Central memory CD8-positive, alpha-beta T cell (primary cell): ENCODE results near the gene TFEC.
"Not testable (repeated sequence)": the region's sequence is repeated elsewhere in the genome, so short reads cannot be mapped to it uniquely, and the experiment has no call there.

Experiments used
- ATAC-seq: fragments of 150-1000 bp; cut with Tn5 transposase; replicated peaks from 2 replicates; pipeline ENCODE4 v1.10.0; 2022; ENCODE audit warnings: mild to moderate bottlenecking, moderate FRiP score, moderate number of reproducible peaks; ENCODE audit not compliant: poor library complexity, severe bottlenecking; ENCODE audit errors: extremely low read depth
- DNase-seq, 2 donors: peaks; one replicate each; pipeline ENCODE4 v3.0.0; 2021; ENCODE audit warnings: low spot score in 2 of 2
- H3K27ac Mint-ChIP-seq: one replicate; pipeline ENCODE4 v1.8.0; 2022; ENCODE audit warnings: low read depth, mild to moderate bottlenecking, moderate library complexity, mixed read lengths
- H3K27me3 Mint-ChIP-seq: one replicate; pipeline ENCODE4 v1.8.0; 2022; ENCODE audit warnings: mixed read lengths
- H3K36me3 Mint-ChIP-seq: one replicate; pipeline ENCODE4 v1.8.0; 2022; ENCODE audit warnings: mild to moderate bottlenecking, moderate library complexity, mixed read lengths; ENCODE audit not compliant: insufficient read depth
- H3K4me1 Mint-ChIP-seq: one replicate; pipeline ENCODE4 v1.8.0; 2022; ENCODE audit warnings: mixed read lengths
- H3K4me3 Mint-ChIP-seq: one replicate; pipeline ENCODE4 v1.8.0; 2022; ENCODE audit warnings: mild to moderate bottlenecking, moderate library complexity, mixed read lengths
- H3K9me3 Mint-ChIP-seq: one replicate; pipeline ENCODE4 v1.8.0; 2022; ENCODE audit warnings: mixed read lengths

TFEC gene

DNA sequence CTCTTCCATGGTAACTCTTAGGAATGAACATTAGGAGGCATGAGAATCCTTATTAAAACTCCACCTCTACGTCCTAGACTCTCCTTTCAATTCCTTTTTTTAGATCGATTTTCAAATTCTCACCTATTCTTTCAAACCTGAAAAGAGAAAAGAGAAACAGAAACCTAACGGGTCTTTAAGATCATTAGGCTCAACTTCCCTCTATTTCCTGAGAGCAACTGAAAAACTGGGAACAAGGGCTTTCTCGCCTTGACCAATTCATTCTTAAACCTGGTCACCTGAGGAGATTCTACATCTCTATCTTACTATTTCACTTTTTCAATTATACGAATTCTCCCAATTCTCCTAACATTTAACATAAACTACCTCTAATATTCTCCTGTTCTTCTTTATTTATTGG, 2.8 kb downstream of the TFEC start:
- no peak overlapping the region for H3K4me3 Mint-ChIP-seq

DNA sequence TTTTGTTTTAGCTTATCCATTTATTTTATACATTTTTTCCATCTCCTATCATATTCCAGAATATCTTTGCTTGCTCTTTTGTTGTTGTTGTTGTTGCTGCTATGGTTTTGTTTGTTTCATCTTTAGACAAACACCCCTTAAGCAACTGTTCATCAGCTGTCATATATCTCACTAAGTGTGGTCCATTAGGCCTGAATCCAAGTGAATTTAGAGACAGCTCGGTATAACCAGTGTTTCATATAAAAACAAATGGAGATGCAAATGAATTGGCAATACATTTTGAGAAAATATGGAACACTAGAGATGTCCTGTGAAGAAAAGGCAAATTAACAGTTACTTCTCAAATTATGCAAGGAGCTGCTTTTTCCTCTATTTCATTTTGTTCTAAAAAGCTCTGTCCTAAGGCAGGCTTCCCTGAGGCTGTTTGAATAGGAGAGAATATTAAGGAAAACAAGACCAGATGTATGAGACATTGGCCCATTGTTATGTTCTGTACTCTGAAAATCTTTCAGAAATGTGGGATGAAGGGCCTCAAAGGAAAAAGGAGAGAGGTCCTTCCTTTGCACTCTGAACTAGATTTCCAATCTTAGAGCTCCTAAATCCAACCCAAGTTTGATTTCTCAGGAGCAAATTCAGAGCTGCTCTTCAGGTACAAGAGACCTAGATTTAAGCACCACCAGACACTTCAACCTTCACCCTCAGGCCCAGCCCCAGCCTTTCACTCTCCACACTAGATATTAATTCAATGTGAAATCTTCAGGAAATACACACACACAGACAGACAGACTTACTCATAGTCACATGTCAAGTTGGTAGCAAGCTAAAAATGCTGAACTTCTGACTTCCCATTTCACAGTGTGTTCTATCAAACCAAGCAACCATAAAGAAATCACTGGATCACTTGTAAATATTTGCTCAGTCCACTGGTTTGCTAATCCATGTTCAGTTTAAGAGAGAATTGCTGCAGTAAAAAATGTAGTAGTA, 5.4 kb downstream of the TFEC start:
- H3K36me3 Mint-ChIP-seq = no peaks in the 10 kb centered on the region
- H3K4me3 Mint-ChIP-seq = no peak overlapping the region
- H3K27ac Mint-ChIP-seq = no peak overlapping the region
- DNase-seq (no peak), ATAC-seq (no peak)
- H3K4me1 Mint-ChIP-seq = no peaks in the 10 kb centered on the region
- H3K27me3 Mint-ChIP-seq = no peaks in the 10 kb centered on the region
- H3K9me3 Mint-ChIP-seq = peaks cover 10% of the 10 kb centered on the region

More for the DNA sequence above, 2.8 kb downstream of the TFEC start:
- ATAC-seq (no peak), DNase-seq (no peak)
- no peaks in the 10 kb centered on the region for H3K36me3 Mint-ChIP-seq
- H3K27ac Mint-ChIP-seq = no peak overlapping the region
- H3K27me3 Mint-ChIP-seq = no peaks in the 10 kb centered on the region
- H3K4me1 Mint-ChIP-seq = no peaks in the 10 kb centered on the region
- peaks cover 10% of the 10 kb centered on the region for H3K9me3 Mint-ChIP-seq

DNA sequence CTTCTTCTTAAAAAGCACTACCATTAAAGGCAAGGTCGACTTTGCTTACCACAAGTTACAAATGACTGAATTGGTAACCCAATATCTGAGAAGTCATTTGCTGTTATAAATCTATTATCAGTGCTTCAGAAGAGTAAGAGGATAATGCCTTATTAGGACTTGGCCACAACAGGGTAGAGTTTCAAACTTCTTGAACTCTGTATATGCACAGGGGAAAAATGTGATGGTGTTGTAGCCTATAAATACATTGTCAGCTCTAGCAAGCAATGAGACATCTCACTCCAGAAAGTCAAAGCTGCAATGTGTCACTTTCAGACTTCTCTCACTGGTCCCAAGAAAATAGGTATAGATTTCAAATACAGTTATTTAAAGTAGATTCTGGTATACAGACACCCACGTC, 9.3 kb downstream of the TFEC start:
- Mint-ChIP-seq H3K27ac (no peak overlapping the region), H3K27me3 (no peaks in the 10 kb centered on the region), H3K36me3 (peaks cover 2% of the 10 kb centered on the region), H3K9me3 (peaks cover 10% of the 10 kb centered on the region), H3K4me3 (no peak overlapping the region), H3K4me1 (no peaks in the 10 kb centered on the region)
- no peak for DNase-seq
- no peak for ATAC-seq

DNA sequence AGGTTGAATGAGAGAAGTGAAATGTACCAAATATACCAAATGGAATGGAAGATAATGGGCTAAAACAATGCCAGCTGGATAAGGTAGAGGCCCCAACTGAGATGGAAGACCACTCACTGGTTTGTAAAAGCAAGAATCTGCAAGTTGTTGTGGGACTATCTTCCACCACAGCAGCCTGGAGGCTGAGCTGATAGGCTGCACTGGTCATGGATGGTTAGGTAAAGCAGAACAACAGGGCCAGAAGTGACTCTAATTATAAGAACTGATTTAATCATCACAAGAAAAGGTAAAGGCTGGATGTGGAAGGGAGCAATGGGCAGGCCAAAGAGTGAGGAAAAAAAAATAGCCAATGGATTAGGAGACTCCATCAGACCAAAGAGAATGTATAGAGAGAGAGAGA, 11.8 kb downstream of the TFEC start:
- H3K36me3 Mint-ChIP-seq = peaks cover 2% of the 10 kb centered on the region

DNA sequence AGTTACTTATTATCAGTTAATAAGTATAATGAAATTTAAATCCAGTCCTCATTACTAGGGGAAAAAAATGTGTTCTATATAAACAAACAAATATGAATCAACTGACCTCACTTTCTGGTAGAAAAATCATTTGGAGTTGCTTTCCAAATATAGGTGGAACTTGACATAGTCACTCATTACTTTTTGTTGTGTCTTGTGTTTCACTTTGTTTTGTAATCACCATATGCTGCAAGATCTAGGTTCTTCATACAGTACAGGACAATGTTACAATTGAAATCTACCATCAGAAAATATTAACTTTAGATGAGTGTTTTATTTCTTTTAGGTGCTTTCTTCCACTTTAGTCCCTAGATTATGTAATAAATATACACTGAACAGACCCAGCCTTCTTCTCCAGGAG, 16.9 kb downstream of the TFEC start:
- DNase-seq = no peak
- ATAC-seq = no peak

More for the DNA sequence above, 11.8 kb downstream of the TFEC start:
- Mint-ChIP-seq H3K9me3 (peaks cover 6% of the 10 kb centered on the region), H3K27me3 (no peaks in the 10 kb centered on the region), H3K27ac (no peak overlapping the region), H3K4me1 (no peaks in the 10 kb centered on the region), H3K4me3 (no peak overlapping the region)
- no peak for ATAC-seq
- DNase-seq = no peak

DNA sequence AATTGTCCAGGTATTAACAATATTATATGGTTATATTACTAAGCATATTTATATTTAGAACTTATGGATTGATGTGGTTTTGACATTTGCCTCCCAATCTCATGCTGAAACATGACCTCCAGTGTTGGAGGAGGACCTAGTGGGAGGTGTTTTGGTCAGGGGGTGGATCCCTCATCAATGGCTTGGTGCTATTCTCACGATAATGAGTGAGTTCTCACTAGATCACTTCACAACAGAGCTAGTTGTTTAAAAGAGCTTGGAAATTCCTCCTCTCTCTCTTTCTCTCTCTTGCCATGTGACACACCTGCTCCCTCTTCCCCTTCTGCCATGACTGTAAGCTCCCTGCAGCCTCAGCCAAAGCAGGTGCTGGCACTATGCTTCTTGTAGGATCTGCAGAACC, 19.0 kb downstream of the TFEC start:
- no peak overlapping the region for H3K4me3 Mint-ChIP-seq
- ATAC-seq (no peak), DNase-seq (no peak)
- no peak overlapping the region for H3K27ac Mint-ChIP-seq
- H3K9me3 Mint-ChIP-seq = no peaks in the 10 kb centered on the region
- H3K4me1 Mint-ChIP-seq = no peaks in the 10 kb centered on the region
- H3K36me3 Mint-ChIP-seq = no peaks in the 10 kb centered on the region
- H3K27me3 Mint-ChIP-seq = no peaks in the 10 kb centered on the region

More for the DNA sequence above, 16.9 kb downstream of the TFEC start:
- H3K4me1 Mint-ChIP-seq = no peaks in the 10 kb centered on the region
- H3K36me3 Mint-ChIP-seq = no peaks in the 10 kb centered on the region
- no peak overlapping the region for H3K27ac Mint-ChIP-seq
- peaks cover 6% of the 10 kb centered on the region for H3K9me3 Mint-ChIP-seq
- H3K4me3 Mint-ChIP-seq = no peak overlapping the region
- no peaks in the 10 kb centered on the region for H3K27me3 Mint-ChIP-seq

DNA sequence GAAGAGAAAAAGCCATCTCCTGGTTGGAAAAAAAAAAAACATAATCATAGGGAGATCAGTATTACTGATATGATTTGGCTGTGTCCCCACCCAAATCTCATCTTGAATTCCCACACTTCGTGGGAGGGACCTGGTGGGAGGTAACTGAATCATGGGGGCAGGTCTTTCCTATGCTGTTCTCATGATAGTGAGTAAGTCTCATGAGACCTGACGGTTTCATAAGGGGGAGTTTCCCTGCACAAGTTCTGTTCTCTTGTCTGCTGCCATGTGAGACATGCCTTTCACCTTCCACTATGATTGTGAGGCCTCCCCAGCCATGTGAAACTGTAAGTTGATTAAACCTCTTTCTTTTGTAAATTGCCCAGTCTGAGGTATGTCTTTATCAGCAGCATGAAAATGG, 25.8 kb downstream of the TFEC start:
- H3K4me1 Mint-ChIP-seq, DNase-seq, ATAC-seq, H3K27me3 Mint-ChIP-seq, H3K27ac Mint-ChIP-seq, H3K36me3 Mint-ChIP-seq, H3K4me3 Mint-ChIP-seq, H3K9me3 Mint-ChIP-seq: not testable (repeated sequence)

DNA sequence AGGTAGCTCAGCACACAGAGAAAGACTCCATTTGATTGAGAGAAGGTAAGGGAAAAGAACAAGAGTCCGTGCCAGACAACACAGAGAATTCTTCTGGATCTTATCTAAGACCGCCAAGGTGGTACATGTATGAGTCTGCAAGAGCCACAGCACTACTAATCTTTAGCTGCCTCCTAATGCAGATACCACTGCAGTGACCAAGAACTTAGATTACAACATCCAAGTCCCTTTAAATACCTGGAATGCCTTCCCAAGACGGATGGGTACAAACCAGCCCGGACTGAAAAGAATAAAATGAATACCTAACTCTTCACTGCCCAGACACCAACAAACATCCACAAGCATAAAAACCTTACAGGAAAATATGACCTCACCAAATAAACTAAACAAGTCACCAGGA, 33.3 kb downstream of the TFEC start:
- Mint-ChIP-seq H3K27ac (no peak overlapping the region), H3K4me3 (no peak overlapping the region), H3K9me3 (peaks cover 5% of the 10 kb centered on the region), H3K36me3 (peaks cover 2% of the 10 kb centered on the region), H3K4me1 (no peaks in the 10 kb centered on the region), H3K27me3 (no peaks in the 10 kb centered on the region)
- no peak for ATAC-seq
- DNase-seq = no peak

DNA sequence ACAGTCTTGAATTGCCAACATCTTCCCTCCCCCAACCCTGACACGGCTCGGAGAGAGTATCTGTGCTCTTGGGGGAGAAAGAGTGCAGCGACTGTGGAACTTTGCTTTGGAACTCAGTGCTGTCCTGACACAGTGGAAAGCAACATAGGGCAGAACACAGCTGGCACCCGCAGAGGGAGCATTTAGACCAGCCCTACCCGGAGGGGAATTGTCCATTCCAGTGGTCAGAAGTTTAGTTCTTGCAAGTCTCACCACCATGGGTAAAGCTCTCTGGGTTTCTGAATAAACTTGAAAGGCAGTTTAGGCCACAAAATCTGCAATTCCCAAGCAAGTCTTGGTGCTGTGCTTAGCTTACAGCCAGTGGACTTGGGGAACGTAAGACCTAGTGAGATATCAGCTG, 34.9 kb downstream of the TFEC start:
- DNase-seq = no peak
- no peaks in the 10 kb centered on the region for H3K27me3 Mint-ChIP-seq

DNA sequence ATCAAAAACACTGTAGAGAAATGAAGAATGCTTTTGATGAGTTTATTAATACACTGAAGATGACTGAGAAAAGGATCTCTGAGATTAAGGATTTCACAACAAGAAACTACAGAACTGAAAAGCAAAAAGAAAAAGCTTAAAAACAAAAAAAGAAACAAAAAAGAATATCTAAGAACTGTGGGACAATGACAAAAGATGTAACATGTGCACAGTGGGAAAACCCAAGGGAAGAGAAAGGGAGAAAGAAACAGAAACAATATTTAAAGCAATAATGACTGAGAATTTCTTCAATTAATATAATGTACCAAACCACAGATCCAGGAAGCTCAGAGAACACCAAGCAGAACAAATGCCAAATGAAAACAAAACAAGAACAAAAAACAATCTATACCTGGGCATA, 42.2 kb downstream of the TFEC start:
- ATAC-seq = no peak
- DNase-seq = no peak
- Mint-ChIP-seq H3K27me3 (no peaks in the 10 kb centered on the region), H3K4me3 (no peak overlapping the region), H3K9me3 (no peaks in the 10 kb centered on the region), H3K36me3 (no peaks in the 10 kb centered on the region), H3K4me1 (no peaks in the 10 kb centered on the region), H3K27ac (no peak overlapping the region)

More for the DNA sequence above, 34.9 kb downstream of the TFEC start:
- H3K4me3 Mint-ChIP-seq = no peak overlapping the region
- peaks cover 5% of the 10 kb centered on the region for H3K9me3 Mint-ChIP-seq
- no peak for ATAC-seq
- no peaks in the 10 kb centered on the region for H3K4me1 Mint-ChIP-seq
- H3K27ac Mint-ChIP-seq = no peak overlapping the region
- H3K36me3 Mint-ChIP-seq = peaks cover 2% of the 10 kb centered on the region

DNA sequence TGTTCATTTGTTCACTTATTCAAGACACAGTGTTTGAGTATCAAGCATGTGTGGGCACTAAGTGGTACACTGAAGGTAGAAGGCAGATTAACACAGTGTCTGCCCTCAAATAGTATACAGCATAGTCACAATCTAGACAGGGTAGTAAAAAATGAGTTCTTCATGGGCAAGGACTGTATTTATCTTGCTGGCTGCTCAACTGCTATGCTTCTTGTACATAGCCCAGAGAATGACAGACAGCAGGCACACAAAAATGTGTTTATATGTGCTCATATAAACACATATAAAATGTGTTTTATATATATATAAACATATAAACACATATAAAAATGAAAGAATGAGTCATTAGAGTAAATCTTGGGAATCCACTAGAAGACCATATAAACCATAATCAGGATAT, 43.1 kb downstream of the TFEC start:
- DNase-seq (no peak), ATAC-seq (no peak)
- Mint-ChIP-seq H3K4me1 (no peaks in the 10 kb centered on the region), H3K27me3 (no peaks in the 10 kb centered on the region), H3K36me3 (no peaks in the 10 kb centered on the region), H3K4me3 (no peak overlapping the region), H3K9me3 (no peaks in the 10 kb centered on the region), H3K27ac (no peak overlapping the region)

DNA sequence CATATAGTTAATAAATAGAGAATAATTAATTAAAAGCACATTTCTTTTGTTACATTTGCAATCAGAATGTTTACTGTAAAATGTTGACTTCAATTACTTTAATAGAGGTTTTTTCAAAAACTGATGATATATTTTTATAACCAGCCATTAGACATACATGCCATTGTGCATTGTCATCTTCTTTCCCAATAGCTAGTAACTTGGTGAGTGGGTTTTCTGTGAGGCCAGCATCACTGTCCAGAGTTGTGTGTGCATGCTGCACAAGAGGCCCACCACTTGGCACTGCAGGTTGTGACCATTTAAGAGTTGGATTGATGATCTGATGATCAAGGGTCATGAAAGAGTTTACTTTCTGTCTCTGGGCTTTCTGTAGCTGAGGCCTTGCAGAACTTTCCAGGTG, 46.5 kb downstream of the TFEC start:
- H3K4me1 Mint-ChIP-seq = no peaks in the 10 kb centered on the region
- H3K36me3 Mint-ChIP-seq = no peaks in the 10 kb centered on the region
- H3K27ac Mint-ChIP-seq = no peak overlapping the region
- DNase-seq (no peak), ATAC-seq (no peak)
- H3K9me3 Mint-ChIP-seq = no peaks in the 10 kb centered on the region
- no peak overlapping the region for H3K4me3 Mint-ChIP-seq
- H3K27me3 Mint-ChIP-seq = no peaks in the 10 kb centered on the region

DNA sequence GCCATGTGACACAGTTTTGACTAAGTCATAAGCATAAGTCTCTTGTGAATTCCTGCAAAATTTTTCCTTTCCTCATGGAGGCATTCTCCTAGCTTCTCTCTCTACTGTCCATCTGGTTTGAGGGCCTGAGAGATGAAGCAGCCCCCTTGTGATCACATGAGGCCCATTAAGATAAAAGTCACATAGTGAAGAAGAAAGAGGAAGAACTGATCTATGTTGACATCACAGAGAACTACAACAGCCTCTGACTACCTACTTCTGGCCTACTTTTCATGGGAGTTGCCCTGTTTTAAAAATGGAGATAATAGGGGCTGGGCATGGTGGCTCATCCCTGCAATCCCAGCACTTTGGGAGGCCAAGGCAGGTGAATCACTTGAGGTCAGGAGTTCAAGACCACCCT, 50.4 kb downstream of the TFEC start:
- Mint-ChIP-seq H3K27ac (no peak overlapping the region), H3K27me3 (no peaks in the 10 kb centered on the region), H3K4me3 (no peak overlapping the region), H3K36me3 (no peaks in the 10 kb centered on the region), H3K4me1 (no peaks in the 10 kb centered on the region), H3K9me3 (no peaks in the 10 kb centered on the region)
- ATAC-seq (no peak), DNase-seq (no peak)
